NOMO-1 treated with DMSO at 0.1 percent for 48 hours (cell line): ENCODE measurements around the gene RIOK3.

Source experiments
- DNase-seq: peaks from one replicate; lab custom pipeline; 2025; ENCODE audit not compliant: unreplicated experiment; lab: John Stamatoyannopoulos, UW

RIOK3 gene

DNA sequence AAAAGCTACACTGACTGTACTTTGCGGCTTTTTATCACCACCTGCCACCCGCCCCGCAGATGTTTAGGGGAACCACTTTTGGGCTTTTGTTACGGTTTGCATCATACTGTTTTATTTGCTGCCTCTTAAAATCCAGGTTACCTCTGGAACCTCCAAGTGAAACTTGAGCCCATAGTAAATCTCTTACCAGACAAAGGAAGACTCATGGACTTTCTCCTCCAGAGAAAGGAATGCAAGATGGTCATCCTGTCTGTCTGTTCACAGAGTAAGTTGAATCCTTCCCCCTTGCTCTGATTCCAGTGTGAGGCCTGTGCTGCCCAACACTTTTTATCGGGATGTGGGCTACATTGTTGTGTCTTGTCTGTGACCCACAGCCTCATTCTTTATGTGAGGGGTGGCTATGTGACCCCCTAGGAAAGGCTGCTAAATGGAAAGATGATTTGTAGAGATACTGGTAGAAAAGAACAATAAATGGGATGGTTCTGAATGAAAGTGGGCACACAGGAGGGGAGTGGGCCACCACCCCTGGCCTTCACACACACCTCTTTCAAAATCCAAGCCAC lies 73.5 kb downstream of the RIOK3 start:
- DNase-seq, result no peak

DNA sequence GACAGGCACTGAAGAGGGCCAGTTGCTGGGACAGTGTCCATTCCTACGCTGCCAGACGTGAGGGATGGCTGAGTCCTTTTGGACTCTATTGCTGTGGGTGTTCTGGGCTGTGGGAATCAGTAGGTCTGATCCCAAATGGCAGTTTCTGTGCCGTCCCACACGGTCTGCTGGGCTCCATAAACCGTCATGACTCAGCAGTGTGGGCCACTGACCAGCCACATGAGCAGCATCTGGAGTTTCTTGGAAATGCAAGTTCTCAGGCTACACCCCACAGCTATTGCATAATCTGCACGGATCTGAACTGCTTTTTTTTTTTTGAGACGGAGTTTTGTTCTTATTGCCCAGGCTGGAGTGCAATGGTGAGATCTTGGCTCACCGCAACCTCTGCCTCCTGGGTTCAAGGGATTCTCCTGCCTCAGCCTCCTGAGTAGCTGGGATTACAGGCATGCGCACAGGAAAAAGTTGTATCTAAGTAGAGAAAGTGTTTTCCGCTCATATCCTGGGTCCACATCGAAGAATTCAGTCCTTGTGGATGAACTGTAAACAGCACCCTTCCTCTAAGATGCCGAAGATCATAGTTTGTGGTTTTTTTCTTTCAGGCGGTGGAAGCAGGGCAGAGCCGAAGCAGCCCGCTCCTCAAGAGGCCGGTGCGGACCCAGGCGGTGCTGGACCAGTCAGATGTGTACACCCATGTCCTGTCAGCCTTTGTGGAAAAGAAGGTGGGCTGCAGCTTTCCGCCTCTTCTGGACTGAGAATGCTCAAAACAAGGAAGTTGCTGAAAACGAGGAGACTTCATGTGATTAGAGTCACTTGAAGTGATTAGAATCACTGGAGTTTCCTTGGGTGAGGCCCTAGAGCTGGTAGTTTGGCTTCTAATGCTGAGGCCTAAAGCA lies 75.7 kb downstream of the RIOK3 start:
- no peak for DNase-seq

DNA sequence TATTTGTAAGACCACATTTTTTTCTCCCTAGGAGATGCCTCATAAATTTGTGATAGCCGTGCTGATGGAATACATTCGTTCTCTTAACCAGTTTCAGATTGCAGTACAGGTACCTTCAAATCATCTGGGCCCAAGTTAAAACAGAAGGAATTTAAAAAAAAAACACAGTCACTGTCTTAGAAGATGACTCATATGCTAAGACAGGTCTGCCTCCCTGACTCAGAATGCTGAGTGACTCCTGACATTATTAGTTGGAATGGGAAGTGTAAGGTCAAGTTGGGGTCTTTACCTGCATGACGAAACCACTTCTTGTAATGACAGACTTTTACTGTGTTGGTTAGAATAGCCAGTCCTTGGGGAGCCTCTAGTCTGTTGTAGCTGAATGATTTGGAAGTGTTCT lies 76.5 kb downstream of the RIOK3 start:
- no peak for DNase-seq

DNA sequence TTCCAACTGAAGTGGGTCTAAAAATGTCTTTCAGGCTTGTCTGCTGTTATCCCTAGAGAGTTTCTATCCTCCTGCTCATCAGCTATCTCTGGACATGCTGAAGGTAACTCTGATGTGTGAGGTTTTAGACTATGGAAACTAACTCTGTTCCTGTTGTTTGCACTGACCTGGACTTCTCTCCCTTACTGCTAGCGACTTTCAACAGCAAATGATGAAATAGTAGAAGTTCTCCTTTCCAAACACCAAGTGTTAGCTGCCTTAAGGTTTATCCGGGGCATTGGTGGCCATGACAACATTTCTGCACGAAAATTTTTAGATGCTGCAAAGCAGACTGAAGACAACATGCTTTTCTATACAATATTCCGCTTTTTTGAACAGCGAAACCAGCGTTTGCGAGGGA lies 77.1 kb downstream of the RIOK3 start:
- peak; percentile 79 for DNase-seq

DNA sequence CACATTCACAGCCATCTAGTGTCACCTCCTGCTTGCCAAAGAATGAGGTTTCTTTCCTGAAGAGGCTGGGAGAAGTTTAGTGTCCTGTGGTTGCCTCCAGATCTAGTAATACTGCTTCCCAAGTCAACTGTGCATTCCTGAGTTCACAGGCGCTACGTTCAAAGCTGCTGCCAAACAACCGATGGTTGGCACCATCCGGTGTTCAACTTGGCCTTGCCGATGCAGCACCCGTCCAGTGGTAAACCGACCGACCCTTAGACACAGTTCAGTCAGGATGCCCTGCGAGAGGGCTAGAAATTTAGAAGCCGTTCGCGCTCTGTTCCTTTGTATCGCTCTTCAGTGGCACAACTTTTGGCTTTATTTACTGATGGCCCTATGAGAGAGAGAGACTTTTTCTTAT lies 78.8 kb downstream of the RIOK3 start:
- DNase-seq, result no peak
